Effector CD4-positive, alpha-beta T cell (primary cell): ENCODE results near the gene DENND6B.
"Not testable (repeated sequence)": the region's sequence is repeated elsewhere in the genome, so short reads cannot be mapped to it uniquely, and the experiment has no call there.

ENCODE experiments used
- DNase-seq: peaks from one replicate; pipeline ENCODE4 v3.0.0-alpha.2; 2020
- total RNA-seq: gene quantifications from one replicate; lab custom pipeline; 2026; lab: John Stamatoyannopoulos, UW

DENND6B gene, protein sequence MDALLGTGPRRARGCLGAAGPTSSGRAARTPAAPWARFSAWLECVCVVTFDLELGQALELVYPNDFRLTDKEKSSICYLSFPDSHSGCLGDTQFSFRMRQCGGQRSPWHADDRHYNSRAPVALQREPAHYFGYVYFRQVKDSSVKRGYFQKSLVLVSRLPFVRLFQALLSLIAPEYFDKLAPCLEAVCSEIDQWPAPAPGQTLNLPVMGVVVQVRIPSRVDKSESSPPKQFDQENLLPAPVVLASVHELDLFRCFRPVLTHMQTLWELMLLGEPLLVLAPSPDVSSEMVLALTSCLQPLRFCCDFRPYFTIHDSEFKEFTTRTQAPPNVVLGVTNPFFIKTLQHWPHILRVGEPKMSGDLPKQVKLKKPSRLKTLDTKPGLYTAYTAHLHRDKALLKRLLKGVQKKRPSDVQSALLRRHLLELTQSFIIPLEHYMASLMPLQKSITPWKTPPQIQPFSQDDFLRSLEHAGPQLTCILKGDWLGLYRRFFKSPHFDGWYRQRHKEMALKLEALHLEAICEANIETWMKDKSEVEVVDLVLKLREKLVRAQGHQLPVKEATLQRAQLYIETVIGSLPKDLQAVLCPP
- total RNA-seq = 3.4 reads per million, percentile 13 among the genes with 10 or more reads in this experiment

DNA sequence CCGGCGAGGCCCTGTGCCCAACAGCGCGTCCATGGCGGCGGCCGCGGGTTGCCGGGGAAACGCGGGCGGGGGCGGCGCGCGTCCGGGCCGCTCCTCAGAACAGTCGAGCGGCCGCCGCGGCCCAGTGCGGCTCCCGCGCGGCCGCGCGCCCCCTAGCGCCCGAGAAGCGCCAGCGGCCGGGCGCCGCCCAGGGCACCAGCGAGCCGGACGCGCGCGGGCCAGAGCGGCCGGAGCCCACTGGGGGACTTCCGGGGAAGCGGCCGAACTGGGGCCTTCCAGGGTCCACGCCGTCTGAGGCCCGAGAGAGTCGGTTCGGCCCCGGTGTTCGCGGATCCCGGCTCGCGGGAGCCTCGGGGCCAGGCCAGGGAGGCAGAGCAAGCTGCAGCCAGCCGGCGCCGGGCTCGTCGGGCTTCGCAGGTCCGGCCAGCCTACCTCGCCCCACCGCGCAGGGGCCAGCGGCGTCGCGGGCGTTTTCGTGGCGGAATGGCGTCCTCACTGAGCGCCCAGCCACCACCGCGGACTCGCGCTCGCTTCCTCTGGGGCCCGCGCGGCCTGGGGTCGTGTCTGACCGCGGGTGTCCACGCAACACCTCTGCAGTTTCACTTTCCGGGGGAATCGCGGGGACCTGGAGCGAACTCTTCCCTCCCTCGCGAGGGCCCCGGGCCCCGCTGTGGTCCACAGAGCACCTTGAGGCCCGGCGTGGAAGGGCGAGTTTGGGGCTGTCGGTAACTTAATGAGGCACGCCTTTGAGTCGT, at the start of gene DENND6B:
TSS of gene DENND6B (minus strand) at position 57 of the 755 bp plus-strand sequence. CDS start at position 33, 24 bp downstream.
- peak; percentile 50 for DNase-seq

DNA sequence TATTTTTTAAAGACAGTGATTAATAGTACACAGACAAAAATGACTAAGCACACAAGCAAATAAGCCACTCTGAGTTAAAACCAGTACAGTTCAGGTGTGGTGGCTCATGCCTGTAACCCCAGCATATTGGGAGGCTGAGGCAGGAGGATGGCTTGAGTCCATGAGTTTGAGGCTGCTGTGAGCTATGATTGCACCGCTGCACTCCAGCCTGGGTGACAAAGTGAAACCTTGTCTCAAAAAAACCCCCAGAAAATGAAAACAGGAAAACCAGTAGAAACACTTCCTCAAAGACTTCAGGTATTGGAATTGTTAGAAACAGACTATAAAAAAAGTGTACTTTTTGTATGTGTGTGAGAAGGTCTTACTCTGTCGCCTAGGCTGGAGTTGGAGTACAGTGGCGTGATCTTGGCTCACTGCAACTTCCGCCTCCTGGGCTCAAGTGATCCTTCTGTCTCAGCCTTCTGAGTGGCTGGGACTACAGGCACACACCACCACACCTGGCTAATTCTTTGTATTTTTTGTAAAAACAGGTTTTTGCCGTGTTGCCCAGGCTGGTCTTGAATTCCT, 49.4 kb upstream of the DENND6B start:
- DNase-seq = no peak

DNA sequence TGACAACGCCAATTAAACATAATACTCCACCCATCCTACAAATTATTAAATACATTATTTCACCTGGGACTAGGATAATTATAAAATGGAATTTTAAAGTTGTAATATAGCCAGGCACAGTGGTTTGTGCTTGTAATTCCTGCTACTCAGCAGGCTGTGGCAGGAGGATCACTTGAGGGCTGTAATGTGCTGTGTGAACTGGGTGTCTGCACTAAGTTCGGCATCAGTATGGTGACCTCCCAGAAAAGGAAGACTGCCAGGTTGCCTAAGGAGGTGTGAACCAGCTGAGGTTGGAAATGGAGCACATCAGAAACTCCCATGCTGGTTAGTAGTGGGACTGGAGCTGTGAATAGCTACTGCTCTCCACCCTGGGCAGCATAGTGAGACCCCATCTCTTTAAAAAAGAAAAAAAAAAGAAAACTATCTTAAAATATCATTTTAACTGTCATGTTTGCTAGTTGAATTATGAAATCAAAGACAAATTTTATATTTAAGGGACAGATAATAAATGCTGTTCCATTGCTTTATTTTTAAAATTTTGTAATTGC, 44.4 kb upstream of the DENND6B start:
- no peak for DNase-seq

DNA sequence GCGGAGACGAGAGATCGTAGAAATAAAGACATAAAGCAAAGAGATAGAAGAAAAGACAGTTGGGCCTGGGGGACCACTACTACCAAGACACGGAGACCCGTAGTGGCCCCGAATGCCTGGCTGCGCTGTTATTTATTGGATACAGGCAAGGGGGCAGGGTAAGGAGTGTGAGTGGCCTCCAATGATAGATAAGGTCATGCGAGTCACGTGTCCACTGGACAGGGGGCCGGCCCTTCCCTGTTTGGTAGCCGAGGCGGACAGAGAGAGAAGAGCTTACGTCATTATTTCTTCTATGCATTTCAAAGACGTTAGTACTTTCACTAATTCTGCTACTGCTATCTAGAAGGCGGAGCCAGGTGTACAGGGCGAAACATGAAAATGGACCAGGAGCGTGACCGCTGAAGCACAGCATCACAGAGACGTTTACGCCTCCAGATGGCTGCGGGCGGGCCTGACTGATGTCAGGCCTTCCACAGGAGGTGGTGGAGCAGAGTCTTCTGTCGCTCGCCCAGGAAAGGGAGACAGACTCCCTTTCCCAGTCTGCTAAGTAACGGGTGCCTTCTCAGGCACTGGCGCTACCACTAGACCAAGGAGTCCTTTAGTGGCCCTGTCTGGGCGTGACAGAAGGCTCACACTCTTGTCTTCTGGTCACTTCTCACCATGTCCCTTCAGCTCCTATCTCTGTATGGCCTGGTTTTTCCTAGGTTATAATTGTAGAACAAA, 41.1 kb upstream of the DENND6B start:
- no peak for DNase-seq

DNA sequence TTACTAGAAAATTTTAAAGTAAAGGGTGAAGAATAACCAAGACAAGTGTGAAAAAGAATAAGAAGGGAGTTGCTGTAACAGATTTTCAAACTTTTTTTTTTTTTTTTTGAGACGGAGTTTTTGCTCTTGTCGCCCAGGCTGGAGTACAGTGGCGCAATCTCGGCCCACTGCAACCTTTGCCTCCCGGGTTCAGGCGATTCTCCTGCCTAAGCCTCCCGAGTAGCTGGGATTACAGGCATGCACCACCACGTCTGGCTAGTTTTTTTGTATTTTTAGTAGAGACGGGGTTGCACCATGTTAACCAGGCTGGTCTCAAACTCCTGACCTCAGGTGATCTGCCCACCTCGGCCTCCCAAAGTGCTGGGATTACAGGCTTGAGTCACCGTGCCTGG, 37.0 kb upstream of the DENND6B start:
- DNase-seq = not testable (repeated sequence)

DNA sequence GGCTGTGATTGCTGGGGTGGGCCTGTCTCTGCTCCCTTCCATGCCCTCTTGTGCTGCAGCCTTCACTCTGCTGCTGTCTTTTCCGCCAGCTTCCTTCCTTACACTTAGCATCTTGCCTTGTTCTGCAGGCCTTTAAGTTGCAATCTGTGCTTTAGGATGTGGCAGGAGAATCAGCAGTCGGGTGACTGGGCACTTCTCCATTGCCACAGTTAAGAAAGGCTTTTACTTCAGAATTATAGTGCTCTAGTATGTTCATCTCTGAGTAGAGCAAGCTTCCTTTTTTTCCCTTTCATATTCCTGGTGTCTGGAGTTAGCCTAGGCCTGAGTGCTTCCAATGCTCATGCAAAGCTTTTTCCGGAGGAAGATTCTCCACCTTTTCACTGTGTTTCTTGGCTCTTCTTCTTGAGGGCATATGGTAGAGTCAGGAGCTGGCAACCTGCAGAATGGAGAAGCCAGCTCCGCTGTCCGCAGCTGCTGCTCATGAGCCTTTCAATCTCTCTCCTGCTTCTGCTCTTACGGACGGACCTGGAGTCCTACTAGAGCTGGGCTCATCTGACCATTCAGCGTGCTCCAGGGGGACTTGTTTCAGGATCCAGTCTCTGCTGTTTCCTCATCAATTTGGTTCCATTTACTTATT, 36.5 kb upstream of the DENND6B start:
- no peak for DNase-seq

DNA sequence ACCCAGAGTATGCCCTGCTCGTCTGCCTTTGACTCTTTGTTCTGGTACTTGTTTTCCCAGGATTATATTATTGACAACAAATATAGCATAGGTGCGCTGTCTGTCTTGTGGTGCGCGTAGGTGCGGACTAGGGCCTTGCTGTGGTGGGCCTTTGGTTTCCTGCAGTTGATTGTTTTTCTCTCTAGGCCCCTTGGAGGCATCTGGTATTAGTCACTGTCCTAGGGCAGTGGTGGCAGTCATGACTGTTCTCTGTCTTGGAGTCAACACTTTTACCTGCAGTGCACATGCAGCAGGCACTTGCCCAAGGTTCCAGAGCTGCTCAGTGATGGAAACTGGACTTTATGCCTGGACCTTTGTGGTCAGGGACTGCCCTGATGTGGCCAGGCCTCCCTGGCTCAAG, 34.9 kb upstream of the DENND6B start:
- no peak for DNase-seq

DNA sequence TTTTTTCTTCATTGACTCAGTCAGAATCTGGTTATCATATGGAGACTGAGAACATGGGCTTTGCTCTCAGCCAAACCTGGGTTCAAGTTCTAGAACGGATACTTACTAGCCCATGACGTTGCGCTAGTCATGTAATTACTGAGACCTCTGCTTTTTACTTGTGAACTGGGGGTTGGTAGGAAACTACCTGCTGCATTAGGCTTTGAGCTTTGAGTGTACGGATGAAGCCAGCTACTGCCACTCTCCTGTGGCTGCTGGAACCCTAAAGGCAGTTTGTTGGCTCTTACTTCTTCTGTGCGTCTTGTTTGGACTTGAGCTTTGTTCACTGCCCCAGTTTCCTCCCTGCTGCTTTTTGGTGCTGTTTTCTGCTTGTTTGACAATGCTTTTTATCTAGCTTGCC, 34.4 kb upstream of the DENND6B start:
- DNase-seq = no peak

DNA sequence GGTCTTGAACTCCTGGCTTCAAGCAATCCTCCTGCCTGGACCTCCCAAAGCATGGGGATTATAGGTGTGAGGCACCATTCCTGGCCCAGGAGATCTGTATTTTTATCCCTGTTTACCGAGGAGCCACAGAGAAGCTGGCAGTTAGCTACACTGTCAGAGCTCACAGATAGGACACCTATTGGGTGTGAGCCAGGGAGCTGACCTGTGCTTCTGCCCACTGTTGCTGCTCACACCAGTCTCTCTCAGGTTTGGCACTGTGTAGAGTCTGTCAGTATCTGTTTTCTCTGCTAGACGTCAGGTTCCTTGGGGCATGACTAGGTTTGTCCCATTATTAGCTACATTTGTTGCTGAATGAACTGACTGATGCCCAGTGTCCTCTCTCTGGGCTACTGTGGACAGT, 33.8 kb upstream of the DENND6B start:
- DNase-seq = no peak

DNA sequence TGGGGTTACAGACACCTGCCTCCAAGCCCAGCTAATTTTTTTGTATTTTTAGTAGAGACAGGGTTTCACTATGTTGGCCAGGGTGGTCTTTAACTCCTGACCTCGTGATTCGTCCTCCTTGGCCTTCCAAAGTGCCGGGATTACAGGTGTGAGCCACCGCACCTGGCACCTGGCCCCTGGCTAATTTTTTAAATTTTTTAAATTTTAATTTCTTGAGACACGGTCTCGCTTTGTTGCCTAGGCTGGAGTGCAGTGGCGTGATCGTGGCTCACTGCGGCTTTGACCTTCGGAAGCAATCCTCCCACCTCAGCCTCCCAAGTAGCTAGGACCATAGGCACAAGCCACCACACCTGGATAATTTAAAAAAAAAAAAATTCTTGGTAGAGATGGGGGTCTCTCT, 30.9 kb upstream of the DENND6B start:
- DNase-seq = no peak

DNA sequence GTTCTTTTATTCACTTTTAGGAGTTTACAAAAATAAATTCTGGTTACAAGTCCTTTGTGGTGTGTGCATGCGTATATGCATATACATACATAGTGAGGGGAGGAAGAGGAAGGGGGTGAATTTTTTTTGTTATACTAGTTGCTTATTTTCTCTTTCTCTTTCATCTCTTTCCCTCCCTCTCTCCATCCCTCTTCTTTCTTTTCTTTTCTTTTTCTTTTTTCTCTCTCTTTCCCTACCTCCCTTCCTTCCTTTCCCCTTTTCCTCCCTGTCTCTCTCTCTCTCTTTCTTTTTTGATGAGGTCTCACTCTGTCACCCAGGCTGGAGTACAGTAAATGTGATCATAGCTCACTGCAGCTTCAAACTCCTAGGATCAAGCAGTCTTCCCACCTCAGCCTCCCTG, 30.4 kb upstream of the DENND6B start:
- DNase-seq = no peak

DNA sequence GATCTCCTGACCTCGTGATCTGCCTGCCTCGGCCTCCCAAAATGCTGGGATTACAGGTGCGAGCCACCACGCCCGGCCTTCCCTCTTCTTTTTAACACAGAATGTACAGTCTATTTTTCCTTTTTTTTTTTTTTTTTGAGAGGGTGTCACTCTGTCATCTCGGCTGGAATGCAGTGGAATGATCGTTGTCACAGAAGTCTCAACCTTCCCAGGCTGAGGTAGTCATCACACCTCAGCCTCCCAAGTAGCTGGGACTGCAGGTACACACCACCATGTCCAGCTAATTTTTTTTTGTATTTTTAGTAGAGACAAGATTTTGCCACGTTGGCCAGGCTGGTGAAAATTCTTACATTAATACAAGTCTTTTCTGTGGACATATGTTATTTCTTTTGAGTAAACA, 29.4 kb upstream of the DENND6B start:
- DNase-seq = no peak

DNA sequence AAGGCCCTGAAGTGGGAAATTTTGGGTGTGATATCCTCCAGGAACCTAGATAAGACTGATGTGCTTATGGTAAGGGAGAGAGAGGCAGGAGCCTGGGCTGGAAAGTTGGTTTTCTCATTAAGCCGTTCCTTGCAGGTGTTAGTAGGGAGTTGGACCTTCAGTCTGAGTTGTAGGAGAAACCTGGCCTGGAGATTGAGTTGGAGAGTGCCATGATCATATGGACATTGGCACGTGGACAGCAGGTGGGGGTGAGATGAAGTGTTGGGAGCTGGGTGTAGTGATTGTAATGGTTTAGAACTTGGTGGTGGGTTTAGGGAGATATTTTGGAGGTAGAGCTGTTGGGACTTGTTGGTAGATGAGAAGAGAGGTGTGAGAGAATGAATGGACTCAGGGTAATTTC, 21.2 kb upstream of the DENND6B start:
- no peak for DNase-seq

DNA sequence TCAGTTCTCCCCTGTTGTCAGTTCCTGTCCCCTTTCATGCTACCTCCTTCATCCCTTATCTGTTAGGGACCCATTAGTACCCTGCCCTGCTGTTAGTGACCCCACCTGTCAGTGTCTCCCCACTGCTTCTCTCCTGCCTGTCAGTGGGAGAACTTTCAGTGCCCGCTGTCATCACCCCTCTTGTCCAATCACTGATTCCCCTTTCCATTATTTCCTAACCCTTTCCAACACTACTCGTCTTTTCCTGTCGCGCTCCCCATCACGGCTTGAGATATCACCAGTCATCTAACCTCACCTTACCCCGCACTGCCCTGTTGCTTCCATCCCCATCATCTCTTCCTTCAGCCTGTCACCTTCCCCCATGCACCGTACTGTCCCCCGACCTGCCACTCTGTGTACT, 20.3 kb upstream of the DENND6B start:
- DNase-seq = no peak

DNA sequence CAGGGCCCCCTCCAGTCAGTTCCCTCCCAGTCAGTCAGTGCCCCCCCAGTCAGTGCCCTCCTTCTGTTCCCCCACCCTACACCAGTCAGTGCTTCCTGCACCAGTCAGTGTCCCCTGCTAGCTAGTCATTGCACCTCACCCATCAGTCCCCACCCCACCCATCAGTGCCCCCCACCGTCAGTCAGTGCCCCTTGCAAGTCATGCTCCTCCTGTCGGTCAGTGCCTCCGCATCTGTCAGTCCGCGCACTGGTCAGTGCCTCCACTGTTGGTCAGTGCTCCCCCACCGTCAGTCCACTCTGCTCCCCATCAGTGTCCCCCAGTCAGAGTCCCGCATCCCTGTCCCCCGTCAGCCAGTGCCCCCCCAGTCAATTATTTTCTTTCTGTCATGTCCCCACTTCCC, 19.7 kb upstream of the DENND6B start:
- no peak for DNase-seq

DNA sequence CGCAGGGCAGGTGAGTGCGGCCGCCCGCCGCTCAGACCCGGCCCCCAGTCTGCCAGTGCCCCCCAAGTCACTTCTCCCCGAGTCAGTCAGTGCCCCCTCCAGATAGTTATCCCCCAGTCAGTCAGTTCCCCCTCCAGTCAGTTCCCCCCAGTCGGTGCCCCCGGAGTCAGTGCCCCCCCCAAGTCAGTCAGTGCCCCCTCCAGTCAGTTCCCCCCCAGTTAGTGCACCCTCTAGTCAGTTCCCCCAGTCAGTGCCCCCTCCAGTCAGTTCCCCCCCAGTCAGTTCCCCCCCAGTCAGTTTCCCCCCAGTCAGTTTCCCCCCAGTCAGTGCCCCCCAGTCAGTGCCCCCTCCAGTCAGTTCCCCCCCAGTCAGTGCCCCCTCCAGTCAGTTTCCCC, 16.7 kb upstream of the DENND6B start:
- no peak for DNase-seq

DNA sequence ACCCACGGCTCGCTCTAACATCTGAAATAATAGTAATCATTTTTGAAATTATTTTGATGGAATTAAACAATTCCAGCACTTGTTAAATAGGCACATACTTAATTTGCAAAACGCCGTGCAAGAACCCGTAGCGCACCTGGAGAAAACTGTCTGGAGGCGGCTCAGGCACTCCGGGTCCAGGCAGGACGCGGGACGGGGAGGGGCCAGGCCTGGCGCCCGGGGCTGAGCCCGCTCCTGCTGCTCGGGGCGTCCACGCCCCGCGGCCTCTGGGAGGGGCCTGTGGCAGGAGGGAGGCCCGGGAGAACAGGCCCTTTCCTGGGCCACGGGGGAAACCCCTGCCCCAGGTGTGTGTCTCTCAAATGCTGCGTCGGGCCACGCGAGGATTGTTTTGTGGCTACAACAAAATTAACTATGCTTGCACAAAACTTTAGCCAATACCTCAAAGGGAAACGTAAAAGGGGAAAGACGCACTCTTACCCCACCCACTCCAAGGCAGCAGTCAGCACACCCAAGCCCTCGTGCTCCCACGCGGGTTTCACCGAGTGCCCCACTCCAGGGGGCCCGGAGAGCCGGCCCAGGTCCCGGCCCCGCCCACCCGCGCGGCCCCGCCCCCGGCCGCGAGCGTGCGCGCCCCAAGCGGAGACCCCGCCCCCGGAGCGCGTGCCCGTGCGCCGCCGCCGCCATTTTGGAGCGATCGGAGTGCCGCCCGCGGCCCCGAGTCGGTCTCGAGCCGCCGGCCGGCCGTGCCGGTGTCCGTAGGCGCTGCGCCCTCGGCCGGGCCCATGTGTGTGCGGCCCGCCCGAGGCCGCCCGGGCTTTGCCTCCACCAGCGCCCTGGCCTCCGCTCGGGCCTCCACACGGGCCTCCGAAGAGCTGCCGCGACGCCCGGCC, 16.1 kb upstream of the DENND6B start, which contains the start of gene PPP6R2:
TSS of gene PPP6R2 (plus strand) at position 677 of the 890 bp plus-strand sequence. CDS start 50,582 bp downstream, outside the sequence.
- DNase-seq = peak; percentile 84

DNA sequence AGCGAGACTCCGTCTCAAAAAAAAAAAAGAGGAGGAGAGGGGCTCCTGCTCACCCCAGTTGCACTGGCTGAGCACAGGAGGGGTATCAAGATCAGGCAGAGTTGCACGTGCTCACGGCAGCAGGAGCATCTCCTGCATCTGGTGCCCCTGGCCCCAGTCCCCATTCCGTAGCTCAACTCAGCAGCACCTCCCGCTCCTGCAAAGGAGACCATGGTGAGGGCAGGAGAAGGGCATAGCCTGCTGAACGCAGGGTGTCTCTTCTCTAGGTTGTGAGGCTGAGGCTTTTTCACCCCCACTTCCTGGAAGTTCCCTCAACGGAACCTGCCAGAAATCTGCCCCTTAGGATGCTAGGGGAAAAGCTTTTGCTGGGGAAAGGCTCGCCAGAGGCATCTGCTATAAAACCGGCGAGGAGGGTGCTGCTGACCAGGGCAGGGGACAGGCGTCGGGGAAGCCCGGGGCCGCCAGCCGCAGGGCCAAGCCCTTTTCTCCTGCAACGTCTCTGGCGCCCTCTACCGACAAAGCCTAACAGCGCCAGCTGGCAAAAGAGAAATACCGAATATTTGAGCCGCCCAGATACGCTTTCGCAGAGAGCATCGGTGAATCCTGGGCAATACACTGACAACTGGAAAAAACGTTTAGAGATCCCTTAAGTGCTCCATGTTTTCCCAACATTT, 15.3 kb upstream of the DENND6B start:
- peak; percentile 86 for DNase-seq

DNA sequence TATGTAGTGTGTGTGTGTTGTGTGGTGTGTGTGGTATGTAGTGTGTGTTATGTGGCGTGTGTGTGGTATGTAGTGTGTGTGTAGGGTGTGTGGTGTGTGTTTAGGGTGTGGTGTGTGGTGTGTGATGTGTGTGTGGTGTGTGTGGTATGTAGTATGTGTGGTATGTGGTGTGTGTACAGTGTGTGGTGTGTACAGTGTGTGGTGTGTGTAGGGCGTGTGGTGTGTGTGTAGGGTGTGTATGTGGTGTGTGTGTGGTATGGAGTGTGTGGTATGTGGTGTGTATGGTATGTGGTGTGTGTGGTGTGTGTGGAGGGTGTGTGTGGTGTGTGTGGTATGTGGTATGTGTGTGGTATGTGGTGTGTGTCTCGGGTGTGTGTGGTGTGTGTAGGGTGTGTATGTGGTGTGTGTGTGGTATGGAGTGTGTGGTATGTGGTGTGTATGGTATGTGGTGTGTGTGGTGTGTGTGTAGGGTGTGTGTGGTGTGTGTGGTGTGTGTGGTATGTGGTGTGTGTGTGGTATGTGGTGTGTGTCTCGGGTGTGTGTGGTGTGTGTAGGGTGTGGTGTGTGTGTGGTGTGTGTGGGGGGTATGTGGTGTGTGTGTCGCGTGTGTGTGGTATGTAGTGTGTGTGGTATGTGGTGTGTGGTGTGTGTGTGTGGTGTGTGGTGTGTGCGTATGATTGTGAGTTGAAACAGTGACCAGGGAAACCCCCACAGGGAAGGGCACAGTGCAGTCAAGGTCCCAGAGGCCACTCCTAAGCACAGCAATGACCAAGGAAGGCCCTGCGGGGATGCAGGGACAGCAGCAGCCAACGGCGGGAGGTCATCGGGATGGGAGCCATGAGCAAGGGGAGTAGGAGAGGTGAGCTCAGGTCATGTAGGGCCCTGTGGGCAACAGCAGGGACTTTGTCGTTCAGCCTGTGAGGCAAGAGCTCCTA, 13.4 kb upstream of the DENND6B start:
- DNase-seq = no peak
